ENCODE measurements around the gene ATP6V0A1.

DNA sequence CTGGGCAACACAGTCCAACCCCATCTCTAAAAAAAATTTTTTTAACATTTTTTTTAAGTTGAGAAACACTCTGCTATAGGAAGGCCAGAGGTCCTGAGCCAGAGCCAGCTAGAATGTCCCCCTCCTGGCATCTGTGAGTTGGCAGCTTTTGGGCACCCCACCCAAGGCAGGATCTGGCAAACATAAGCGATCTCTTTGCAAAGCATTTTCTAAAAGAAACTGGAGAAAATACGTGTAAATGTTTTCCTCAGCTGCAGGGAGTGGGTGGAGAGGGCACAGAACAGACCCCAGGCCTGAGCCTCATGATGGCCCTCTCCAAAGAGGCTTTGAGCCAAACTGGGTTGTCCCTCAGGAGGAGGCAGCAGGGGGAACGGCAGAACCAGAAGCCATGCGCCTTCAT lies 47.3 kb upstream of the ATP6V0A1 start:
- TF ChIP-seq CTCF (IDR thresholded peaks at IDR 0.05; ENCODE audit: insufficient read depth, low read length) (no peak), POLR2AphosphoS5 (IDR thresholded peaks at IDR 0.05; ENCODE audit: low read depth) (no peak), GABPA (IDR thresholded peaks at IDR 0.05; ENCODE audit: low read depth) (no peak)
